ENCODE measurements around the gene RREB1.
A peak's percentile ranks its signal among the peaks of the same experiment; 100 is the strongest.

RREB1 gene

DNA sequence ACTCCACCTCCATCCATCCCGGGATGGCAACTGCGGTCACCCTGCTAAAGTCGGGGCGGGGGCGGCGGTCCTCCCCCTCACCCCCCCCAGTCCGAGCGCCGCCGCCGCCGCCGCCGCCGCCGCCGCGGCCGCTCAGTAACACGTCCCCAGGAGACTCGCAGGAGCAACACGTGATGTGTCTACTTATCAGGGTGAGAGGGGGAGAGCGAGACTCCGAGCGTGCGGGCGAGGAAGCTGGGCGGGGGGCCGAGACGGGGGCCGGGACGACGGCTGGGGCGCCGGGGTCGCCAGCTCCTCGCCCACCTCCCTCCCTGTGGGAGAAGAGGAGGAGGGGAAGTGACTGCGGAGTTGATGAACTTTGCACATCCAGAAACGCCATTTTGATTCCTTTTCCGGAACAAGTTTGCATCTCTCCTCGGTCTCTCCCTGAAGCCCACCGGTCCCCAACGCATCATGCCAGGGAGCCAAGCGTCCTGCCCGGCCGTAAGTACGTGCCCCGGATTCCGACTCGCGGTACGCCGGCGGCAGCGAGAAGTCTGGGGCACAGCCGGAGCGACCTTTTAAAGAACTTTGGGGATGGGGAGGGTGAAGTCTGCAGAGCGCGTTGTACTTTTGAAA lies at the start of gene RREB1:
Gene RREB1, plus strand, starts transcription at position 384 of the 618 bp plus-strand sequence. CDS start 73,951 bp downstream, outside the sequence.
- DNase-seq: peak; percentile 94

- peak; percentile 91 for DNase-seq
Measured at GRCh38 chr6:7058250-7058923, 49.4 kb upstream of the RREB1 start.

- DNase-seq: peak; percentile 51
Measured at GRCh38 chr6:7060769-7061516, 46.8 kb upstream of the RREB1 start.

DNA sequence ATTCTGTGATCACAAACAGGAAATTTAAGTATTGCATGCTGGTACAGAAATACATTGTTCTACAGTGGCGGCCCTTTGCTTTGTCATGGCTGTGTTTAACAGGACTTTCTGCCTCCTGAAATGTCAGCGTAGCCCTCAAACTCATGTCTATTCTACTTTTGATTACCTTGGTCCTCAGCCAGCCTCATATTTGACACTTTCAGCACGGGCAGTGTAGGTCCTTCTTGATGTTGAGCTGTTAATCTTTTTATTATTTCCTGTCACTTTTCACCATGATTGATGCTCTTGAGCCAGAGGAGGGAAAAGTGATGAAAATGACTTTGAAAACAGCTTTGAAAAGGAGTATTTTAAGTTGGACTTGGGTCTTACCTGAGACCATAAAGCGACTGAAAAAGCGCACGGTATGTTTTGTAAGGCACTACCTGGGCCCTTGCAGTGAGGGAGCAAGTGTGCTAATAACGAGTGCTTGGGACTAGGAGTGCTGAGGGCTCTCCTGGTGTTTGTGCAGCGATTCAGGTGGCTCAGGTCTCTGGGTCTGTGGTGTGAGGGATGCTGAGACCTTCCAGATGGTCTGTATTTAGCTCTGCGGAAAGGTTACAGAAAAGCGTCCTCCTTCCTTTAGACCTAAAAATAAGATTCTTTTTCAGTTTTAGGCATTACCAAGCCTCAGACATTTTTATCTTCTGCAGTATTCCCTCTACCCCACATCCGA lies 45.2 kb upstream of the RREB1 start:
- no peak for DNase-seq

DNA sequence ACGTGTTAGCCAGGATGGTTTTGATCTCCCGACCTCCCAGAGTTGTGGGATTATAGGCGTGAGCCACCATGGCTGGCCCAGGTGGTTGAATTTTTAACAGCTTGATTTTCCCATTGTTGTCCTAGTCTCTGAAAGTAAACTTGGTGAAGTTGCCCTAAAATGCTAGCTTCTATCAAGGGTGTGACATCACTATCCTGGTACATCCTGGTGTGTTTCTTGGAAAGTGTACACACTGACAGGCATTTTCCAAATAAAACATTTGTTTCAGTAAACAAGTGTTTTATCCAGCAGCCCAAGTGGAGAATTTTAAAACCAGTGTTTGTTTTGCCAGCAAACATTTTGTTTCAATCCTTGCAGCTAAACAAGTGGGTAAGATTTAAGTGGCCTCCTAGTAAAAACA lies 40.5 kb upstream of the RREB1 start:
- DNase-seq: no peak

DNA sequence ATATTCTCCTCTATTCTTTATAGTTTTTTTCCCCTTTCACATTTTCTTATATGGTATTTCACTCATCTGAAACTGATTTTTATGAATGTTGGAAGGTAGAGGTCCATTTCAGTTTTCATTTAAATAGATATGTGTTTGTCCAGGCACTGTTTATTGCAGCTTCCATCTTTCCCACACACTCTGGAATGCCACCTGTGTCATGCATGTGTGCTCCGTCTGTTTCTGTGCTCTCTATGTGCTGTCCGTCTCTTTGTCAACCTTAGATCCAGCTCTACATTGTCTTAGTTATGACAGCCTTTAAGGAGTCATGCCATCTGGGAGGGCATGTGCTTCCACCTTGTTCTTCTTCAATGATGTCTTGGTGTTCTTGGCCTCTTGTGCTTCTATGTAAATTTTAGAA lies 36.4 kb upstream of the RREB1 start:
- DNase-seq: no peak

DNA sequence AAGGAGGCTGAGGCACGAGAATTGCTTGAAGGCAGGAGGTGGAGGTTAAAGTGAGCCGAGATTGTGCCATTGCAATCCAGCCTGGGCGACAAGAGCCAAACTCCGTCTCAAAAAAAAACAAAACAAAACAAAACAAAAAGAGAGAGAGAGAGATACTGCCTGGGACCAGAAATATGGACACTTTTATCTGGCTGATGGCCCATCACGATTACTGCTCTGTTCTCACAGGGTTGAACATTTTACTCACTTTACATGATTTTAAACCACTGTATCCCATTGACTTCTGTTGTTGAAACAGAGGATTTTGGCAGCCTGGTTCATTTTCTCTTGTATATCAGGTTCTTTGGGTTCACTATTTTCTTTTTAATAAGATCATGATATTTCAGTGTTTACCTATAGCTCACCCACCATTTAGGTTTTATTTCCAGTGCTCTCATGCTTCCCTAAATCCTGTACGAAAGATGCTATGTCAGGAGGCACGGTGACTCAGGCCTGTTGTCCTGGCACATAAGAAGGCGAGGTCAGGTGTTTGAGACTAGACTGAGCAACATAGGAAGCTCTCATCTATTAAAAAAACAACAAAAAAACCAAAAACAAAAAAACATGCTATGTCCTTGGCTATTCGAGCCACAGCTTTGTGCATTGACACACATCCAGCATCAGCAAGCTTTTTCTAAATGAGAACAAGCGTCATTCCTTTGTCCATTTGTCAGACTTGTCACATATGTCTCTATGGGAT lies 34.5 kb upstream of the RREB1 start:
- no peak for DNase-seq

DNA sequence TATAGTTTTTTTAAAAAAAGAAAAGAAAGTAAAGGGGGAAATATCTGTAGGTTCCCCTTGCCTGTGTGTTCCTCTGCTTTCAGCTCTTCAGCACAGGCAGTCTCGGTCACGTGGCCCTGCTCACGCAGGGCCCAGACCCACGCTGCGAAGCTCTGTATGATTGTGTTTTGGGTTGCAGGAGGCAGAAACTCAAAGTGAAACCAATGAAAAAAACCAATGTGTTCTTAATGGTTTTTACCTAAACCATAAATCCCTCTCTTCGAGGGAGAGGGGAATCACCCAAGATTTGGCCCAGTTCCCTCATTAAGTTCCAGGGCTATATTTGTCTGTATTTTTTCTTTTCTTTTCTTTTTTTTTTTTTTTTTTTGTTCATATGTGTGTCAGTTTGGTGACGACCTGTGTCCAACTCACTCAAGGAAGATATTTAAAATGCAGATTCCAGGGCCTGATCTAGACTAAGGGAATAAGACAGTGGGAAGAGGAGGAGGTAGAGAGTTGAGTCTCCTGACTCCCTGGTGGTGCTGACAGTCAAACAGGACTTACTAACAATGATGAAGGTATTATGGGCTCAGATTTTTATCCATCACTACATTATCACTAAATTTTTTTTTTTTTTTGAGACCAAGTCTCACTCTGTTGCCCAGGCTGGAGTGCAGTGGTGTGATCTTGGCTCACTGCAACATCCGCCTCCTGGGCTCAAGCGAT lies 33.8 kb upstream of the RREB1 start:
- peak; percentile 68 for DNase-seq

DNA sequence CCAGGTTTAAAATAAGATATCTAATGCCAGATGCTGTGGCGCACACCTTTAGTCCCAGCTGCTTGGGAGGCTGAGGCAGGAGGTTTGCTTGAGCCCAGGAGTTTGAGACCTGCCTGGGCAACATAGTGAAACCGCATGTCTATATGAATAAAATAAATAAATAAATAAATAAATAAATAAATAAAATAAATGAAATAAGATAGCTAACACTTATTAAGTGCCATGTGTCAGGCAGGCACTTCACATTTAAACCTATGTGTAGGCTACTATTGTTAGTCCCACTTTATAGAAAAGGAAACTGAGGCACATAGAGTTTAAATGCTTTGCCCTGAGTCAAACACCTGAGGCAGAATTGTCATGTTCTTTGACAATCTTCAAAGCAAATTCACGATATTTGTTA lies 32.9 kb upstream of the RREB1 start:
- no peak for DNase-seq

DNA sequence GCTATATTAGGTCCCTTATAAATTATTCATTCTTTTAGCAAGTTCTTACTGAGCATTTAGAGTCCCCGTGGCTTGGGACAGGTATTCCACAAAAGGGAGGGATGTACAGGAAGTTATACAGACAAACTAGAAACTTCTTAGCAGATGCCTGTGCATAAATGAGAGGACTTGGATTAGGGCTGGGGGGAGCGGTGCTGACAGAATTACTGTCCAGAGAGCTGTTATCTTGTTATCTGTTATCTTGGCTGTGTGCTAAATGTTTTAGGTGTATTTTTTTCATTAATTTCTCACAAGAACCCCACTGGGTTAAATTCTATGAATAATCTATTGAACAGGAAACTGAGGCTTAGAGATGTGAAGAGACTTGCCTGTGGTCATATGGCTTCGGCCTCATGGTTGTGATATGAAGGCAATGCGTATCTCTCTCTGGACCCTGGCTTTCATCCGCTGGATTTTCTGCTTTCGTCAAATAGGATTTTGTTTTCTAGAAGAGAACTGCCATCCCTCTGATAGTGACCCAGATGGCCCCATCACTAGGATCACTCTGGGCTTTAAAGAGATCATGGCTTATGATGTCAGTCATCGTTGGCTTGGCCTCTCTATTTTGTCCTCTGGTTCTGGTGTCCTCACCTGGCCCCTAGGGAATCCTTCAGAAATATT lies 32.3 kb upstream of the RREB1 start:
- DNase-seq: no peak

- DNase-seq: no peak
Measured at GRCh38 chr6:7077856-7078255, 29.9 kb upstream of the RREB1 start.

- no peak for DNase-seq
Measured at GRCh38 chr6:7078856-7079255, 28.9 kb upstream of the RREB1 start.

- DNase-seq: peak; percentile 35
Measured at GRCh38 chr6:7080311-7080710, 27.4 kb upstream of the RREB1 start.

GRCh38 chr6:7085911-7086310 lies 21.9 kb upstream of the RREB1 start:
- DNase-seq: peak; percentile 47

GRCh38 chr6:7086488-7086887 lies 21.3 kb upstream of the RREB1 start:
- DNase-seq: peak; percentile 82

DNA sequence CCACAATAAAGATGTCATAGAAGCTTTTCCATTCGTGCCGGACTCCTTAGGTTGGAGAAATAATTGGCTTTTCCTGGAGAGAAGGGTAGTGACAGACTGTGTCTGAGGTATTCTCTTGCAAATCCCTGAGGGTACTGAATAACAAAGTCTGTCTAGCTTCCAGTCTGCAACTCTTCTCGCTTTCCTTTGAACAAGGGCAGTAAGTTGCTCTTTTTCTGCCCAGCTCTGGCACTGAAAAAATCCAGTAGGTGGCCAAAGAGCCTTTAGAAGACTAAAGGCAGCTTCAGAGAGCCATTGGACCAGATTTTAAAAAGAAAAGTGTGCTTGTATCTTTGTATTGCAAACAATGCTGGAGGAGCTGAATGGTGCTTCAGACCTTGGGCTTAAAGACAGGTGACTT lies 20.7 kb upstream of the RREB1 start:
- peak; percentile 77 for DNase-seq

- no peak for DNase-seq
Measured at GRCh38 chr6:7087491-7087979, 20.2 kb upstream of the RREB1 start.

- DNase-seq: peak; percentile 35
Measured at GRCh38 chr6:7088076-7088742, 19.6 kb upstream of the RREB1 start.

GRCh38 chr6:7098993-7099392 lies 8.8 kb upstream of the RREB1 start:
- no peak for DNase-seq

- peak; percentile 61 for DNase-seq
Measured at GRCh38 chr6:7100072-7100752, 7.5 kb upstream of the RREB1 start.
